Heart left ventricle (tissue), 16 donors: ENCODE results near the gene PLIN4. TPM values are rescaled to one million over a fixed set of nuclear protein-coding genes. Genes with fewer than 3 reads are reported as not detected.
A peak's percentile ranks its signal among the peaks of the same experiment; 100 is the strongest.

ENCODE experiments used
- ATAC-seq, 4 donors: fragments of 200-7000 bp; cut with Tn5 transposase; one replicate each; pipeline ENCODE4 v1.9.1; 2020 to 2022; ENCODE audit warnings: moderate library complexity in 4 of 4, mild to moderate bottlenecking in 3 of 4, moderate number of reproducible peaks in 1 of 4
- DNase-seq, 5 donors: peaks; one replicate each; pipeline ENCODE4 v3.0.0-alpha.2; 2020
- H3K27ac ChIP-seq, 12 donors: fragments of 200-600 bp; sonication (generic) in 4 of 12; one replicate each; pipeline versions ENCODE4 v1.5.0 to v1.8.0; 2016 to 2022; ENCODE audit warnings: mild to moderate bottlenecking in 2 of 12
- H3K27me3 ChIP-seq, 9 donors: fragments of 200-600 bp; sonication (generic) in 2 of 9; one replicate each; pipeline versions ENCODE4 v1.5.1 to v1.8.0; 2016 to 2022; ENCODE audit warnings: mild to moderate bottlenecking in 3 of 9
- H3K36me3 ChIP-seq, 9 donors: fragments of 200-600 bp; sonication (generic) in 2 of 9; one replicate each; pipeline versions ENCODE4 v1.5.0 to v1.8.0; 2018 to 2022; ENCODE audit warnings: mild to moderate bottlenecking in 2 of 9
- H3K4me1 ChIP-seq, 12 donors: fragments of 200-600 bp; sonication (generic) in 4 of 12; one replicate each; pipeline versions ENCODE4 v1.5.0 to v1.8.0; 2016 to 2022; ENCODE audit warnings: mild to moderate bottlenecking in 3 of 12
- H3K4me3 ChIP-seq, 12 donors: fragments of 200-600 bp; sonication (generic) in 4 of 12; one replicate each; pipeline versions ENCODE4 v1.5.0 to v1.8.0; 2017 to 2022; ENCODE audit warnings: mild to moderate bottlenecking in 9 of 12, moderate library complexity in 4 of 12
- H3K9me3 ChIP-seq, 12 donors: fragments of 200-600 bp; sonication (generic) in 4 of 12; one replicate each; pipeline versions ENCODE4 v1.5.0 to v1.8.0; 2016 to 2022; ENCODE audit warnings: mild to moderate bottlenecking in 1 of 12
- POLR2A ChIP-seq, 2 donors: fragments of 450-650 bp; IDR thresholded peaks; one replicate each; pipeline ENCODE4 v1.6.1; 2017; ENCODE audit warnings: antibody characterized with exemption in 2 of 2, mild to moderate bottlenecking in 2 of 2, moderate library complexity in 2 of 2
- WGBS, 4 donors: extraction: QIAGEN DNeasy Blood & Tissue Kit in 2 of 4; methylation state at CpG; one replicate each; pipeline versions ENCODE4 v1.1.5 to v1.1.7; 2013 to 2018; 5-methylcytosine and 5-hydroxymethylcytosine counted together
- intact Hi-C, 10 donors: fragments of 100-400 bp; cut with DNase I; formaldehyde crosslinking; loops; one replicate each; pipeline versions ENCODE4 v1.11.1 to v1.14.2; 2022
- polyA plus RNA-seq, 2 donors: library from polyadenylated mRNA; stranded (reverse); fragments of 200-250 nt; gene quantifications; one replicate each; pipeline ENCODE4 v1.2.3, GENCODE V29; 2013
- total RNA-seq, 9 donors: library from RNA; depleted of rRNA in 2 of 9; stranded (reverse); fragments of >200 nt in 2 of 9; fragmentation: NEBNext Ultra II Directional in 3 of 9; extraction: Animal tissue kit (Norgen Biotek cat#: 25700) in 3 of 9; gene quantifications; one replicate each; pipeline versions ENCODE4 v1.1.0 to v1.2.4, GENCODE V29; 2016 to 2023
- TF ChIP-seq, protein P1 (sequence below), 12 donors: fragments of 200-600 bp; sonication (generic) in 4 of 12; IDR thresholded peaks; one replicate each; pipeline versions ENCODE4 v1.5.0 to v1.8.0; 2018 to 2022; ENCODE audit warnings: antibody characterized with exemption in 12 of 12, mild to moderate bottlenecking in 5 of 12
- donor health status: ischemic (EF 13 %, LVEDD 7.1; RV severe dilation, severe dysfunction).
- donor health status: healthy with polysubstance abuse.
- donor health status: DM: no; HTN: yes; CAD: no.
- donor health status: DM: no; HTN: no; CAD: no.
- donor health status: ischemic (EF 25% LVEDD 6.9; RV normal size, moderate dysfunction).
- donor health status: ischemic (EF 25% LVEDD 5.7; RV mildly dilated, moderate dysfunction).
- donor health status: healthy.
- donor health status: DM: yes; HTN: yes; CAD: no.
- donor health status: ischemic (EF 35%, LVEDD 5.7; RV mildly dilated, moderate dysfunction).
- donor health status: nonischemic (EF 11% LVEDD 7.7; RV severe dilation, severe dysfunction).
- donor health status: DM: yes; HTN: yes; CAD: no.
- donor health status: PGD.
- donor health status: ischemic (EF 29% LVEDD 5.4; RV normal size, mild dysfunction).
- donor health status: nonischemic (EF 23%, LVEDD 6.1; RV moderate dilation, normal function).

Gene PLIN4
- total and polyA plus RNA-seq, 11 donors: 55.5 to 292 (median 174) TPM

DNA sequence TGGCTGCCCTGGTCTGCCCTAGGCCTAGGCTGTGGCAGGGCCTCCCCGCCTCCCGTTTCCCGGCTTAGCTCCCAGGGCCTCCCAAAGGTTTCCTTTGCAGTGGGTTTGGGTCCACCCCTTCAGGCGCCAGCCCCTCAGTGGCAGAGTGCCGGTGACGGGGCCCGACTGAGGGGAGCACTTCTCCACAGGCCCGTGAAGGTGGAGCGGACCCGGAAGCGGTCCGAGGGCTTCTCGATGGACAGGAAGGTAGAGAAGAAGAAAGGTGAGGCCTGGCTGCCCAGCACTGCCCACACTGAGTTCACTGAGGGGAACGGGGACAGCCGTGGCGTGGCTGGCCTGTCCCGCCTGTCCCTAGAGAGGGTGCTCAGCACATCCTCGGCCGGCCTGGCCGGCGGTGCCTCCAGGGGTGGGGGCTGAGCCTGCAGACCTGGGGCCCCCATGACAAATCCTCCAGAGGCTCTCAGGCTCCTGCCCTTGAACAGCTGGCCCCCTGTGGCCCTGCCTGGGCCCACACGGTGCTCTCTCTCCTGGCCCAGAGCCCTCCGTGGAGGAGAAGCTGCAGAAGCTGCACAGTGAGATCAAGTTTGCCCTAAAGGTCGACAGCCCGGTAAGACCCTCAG lies 20.4 kb downstream of the PLIN4 start:
- peaks cover 5 to 94% (median 82%) of the 10 kb centered on the region in 9 donors for H3K36me3 ChIP-seq
- H3K9me3 ChIP-seq: no peaks in the 10 kb centered on the region
- TF ChIP-seq, protein P1, sequence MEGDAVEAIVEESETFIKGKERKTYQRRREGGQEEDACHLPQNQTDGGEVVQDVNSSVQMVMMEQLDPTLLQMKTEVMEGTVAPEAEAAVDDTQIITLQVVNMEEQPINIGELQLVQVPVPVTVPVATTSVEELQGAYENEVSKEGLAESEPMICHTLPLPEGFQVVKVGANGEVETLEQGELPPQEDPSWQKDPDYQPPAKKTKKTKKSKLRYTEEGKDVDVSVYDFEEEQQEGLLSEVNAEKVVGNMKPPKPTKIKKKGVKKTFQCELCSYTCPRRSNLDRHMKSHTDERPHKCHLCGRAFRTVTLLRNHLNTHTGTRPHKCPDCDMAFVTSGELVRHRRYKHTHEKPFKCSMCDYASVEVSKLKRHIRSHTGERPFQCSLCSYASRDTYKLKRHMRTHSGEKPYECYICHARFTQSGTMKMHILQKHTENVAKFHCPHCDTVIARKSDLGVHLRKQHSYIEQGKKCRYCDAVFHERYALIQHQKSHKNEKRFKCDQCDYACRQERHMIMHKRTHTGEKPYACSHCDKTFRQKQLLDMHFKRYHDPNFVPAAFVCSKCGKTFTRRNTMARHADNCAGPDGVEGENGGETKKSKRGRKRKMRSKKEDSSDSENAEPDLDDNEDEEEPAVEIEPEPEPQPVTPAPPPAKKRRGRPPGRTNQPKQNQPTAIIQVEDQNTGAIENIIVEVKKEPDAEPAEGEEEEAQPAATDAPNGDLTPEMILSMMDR (IDR thresholded peaks at IDR 0.05): no peak
- TF ChIP-seq POLR2A (IDR thresholded peaks at IDR 0.05): no peak
- peak in 1 of 5 donors; percentile 17 for DNase-seq
- 91 to 95% (median 93%) methylated on average over 16 to 25 of the region's 25 CpGs for WGBS, 4 donors
- H3K27me3 ChIP-seq: no peaks in the 10 kb centered on the region
- no peak for ATAC-seq
- no peaks in the 10 kb centered on the region for H3K4me1 ChIP-seq
- no peak overlapping the region for H3K27ac ChIP-seq
- no peak overlapping the region for H3K4me3 ChIP-seq
- intact Hi-C loops: no loop called here

DNA sequence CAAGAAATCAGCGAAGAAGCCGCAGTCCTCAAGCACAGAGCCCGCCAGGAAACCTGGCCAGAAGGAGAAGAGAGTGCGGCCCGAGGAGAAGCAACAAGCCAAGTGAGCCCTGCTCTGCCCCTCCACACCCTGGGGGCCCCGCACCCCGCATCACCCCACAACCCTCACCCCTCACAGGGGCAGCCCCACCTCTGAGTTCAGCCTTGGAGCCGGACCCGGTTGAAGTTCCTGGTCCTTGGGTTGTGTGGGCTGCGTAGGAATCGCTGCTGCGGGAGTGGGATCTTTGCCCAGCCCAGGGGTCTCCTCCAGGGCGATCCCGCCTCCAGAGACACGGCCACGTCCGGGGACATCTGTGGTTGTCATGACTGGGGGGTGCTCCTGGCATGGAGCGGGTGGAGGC lies 22.0 kb downstream of the PLIN4 start:
- WGBS, 4 donors: 88 to 98% (median 89%) methylated on average over 9 to 18 of the region's 18 CpGs
- DNase-seq (peak in 1 of 5 donors; percentile 17), ATAC-seq (no peak)
- peaks cover 5 to 88% (median 75%) of the 10 kb centered on the region in 9 donors for H3K36me3 ChIP-seq
- H3K4me1 ChIP-seq: no peaks in the 10 kb centered on the region
- H3K27ac ChIP-seq: no peak overlapping the region
- H3K4me3 ChIP-seq: no peak overlapping the region
- intact Hi-C loops: no loop called here
- TF ChIP-seq POLR2A (IDR thresholded peaks at IDR 0.05): no peak
- TF ChIP-seq, protein P1 (IDR thresholded peaks at IDR 0.05): no peak
- H3K9me3 ChIP-seq: no peaks in the 10 kb centered on the region
- H3K27me3 ChIP-seq: no peaks in the 10 kb centered on the region

DNA sequence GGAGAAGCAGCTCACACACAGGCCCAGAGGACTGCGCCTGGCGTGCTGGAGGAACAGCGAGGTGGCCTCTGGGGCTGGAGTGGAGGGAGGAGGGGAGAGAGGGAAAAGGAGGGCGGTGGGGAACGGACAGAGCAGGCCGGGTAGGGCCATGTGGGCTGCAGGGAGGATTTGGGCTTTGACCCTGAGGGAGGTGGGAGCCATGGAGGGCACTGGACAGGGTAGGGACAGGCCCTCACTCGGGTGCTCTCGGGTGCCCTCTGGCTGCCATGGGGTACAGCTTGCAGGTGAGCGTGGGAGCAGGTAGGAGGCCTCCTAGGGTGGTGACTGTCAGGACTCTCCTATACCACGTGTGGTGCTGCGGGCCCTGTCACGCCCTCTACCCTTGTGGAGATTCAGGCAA lies 22.8 kb downstream of the PLIN4 start:
- Histone ChIP-seq H3K27me3 (no peaks in the 10 kb centered on the region), H3K4me1 (no peaks in the 10 kb centered on the region), H3K36me3 (peaks cover 5 to 88% (median 70%) of the 10 kb centered on the region in 9 donors), H3K4me3 (no peak overlapping the region), H3K9me3 (no peaks in the 10 kb centered on the region), H3K27ac (no peak overlapping the region)
- WGBS, 4 donors: 89 to 92% (median 91%) methylated on average over 7 to 12 of the region's 12 CpGs
- TF ChIP-seq, protein P1 (IDR thresholded peaks at IDR 0.05): no peak
- TF ChIP-seq POLR2A (IDR thresholded peaks at IDR 0.05): no peak
- DNase-seq: no peak
- ATAC-seq: peak in 2 of 4 donors; percentile 5 to 24
- intact Hi-C loops: no loop called here

DNA sequence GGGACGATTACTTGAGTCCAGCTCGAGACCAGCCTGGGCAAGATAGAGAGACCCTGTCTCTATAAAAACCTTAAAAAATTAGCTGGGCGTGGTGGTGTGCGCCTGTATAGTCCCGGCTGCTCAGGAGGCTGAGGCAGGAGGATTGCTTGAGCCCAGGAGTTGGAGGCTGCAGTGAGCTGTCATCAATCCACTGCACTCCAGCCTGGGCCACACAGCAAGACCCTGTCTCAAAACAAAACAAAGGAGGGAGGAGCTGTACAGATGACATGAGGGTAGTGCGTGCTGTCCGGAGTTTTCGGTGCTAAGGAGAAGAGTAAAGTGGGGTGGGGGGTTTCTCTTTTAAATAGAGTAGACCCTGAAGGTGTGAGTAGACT lies 23.6 kb downstream of the PLIN4 start:
- ATAC-seq (no peak), DNase-seq (no peak)
- Histone ChIP-seq H3K4me3 (no peak overlapping the region), H3K36me3 (peaks cover 5 to 90% (median 73%) of the 10 kb centered on the region in 9 donors), H3K9me3 (no peaks in the 10 kb centered on the region), H3K4me1 (no peaks in the 10 kb centered on the region), H3K27me3 (no peaks in the 10 kb centered on the region), H3K27ac (no peak overlapping the region)
- WGBS, 4 donors: 94 to 97% (median 95%) methylated on average over 8 of the region's 8 CpGs
- no peak for TF ChIP-seq POLR2A (IDR thresholded peaks at IDR 0.05)
- TF ChIP-seq, protein P1 (IDR thresholded peaks at IDR 0.05): no peak
- intact Hi-C loops: no loop called here
